Measurements from ENCODE around the gene PDCD1. TPM values are rescaled to one million over a fixed set of nuclear protein-coding genes. Genes with fewer than 3 reads are reported as not detected.
"Not testable (repeated sequence)": the region's sequence is repeated elsewhere in the genome, so short reads cannot be mapped to it uniquely, and the experiment has no call there.

Gene PDCD1
- total RNA-seq, 6 donors from 2014 or later = 0.49 to 4.2 (median 0.91) TPM; not detected in 1

- Histone ChIP-seq H3K27me3 (peaks cover 0 to 15% (median 4%) of the 10 kb centered on the region in 4 donors), H3K27ac (no peak overlapping the region), H3K4me3 (peak overlapping the region in 1 of 4 donors; percentile 51), H3K4me1 (peaks cover 10 to 20% (median 18%) of the 10 kb centered on the region in 4 donors), H3K9me3 (no peaks in the 10 kb centered on the region), H3K36me3 (no peaks in the 10 kb centered on the region)
- no peak for ATAC-seq (ENCODE audit: low FRiP score in 2 of 2)
- 50 to 58% methylated on average over 16 to 30 of the region's 32 CpGs for WGBS, 2 donors
- TF ChIP-seq POLR2A (IDR thresholded peaks at IDR 0.05) = no peak
- no peak for TF ChIP-seq EP300 (IDR thresholded peaks at IDR 0.05)
- TF ChIP-seq CTCF (IDR thresholded peaks at IDR 0.05) = no peak
- no peak for TF ChIP-seq POLR2AphosphoS5 (IDR thresholded peaks at IDR 0.05)
- DNase-seq = peak in 1 of 2 donors; percentile 42
These were observed 56.0 kb downstream of the PDCD1 start for GRCh38 chr2:241802421-241803318.

GRCh38 chr2:241801611-241802420, 56.9 kb downstream of the PDCD1 start:
- TF ChIP-seq CTCF (IDR thresholded peaks at IDR 0.05) = no peak
- no peak for TF ChIP-seq EP300 (IDR thresholded peaks at IDR 0.05)
- TF ChIP-seq POLR2A (IDR thresholded peaks at IDR 0.05) = no peak
- TF ChIP-seq POLR2AphosphoS5 (IDR thresholded peaks at IDR 0.05) = no peak
- ATAC-seq (ENCODE audit: low FRiP score in 2 of 2) (no peak), DNase-seq (peak; percentile 18 to 77)
- Histone ChIP-seq H3K4me1 (peaks cover 10 to 20% (median 18%) of the 10 kb centered on the region in 4 donors), H3K27ac (no peak overlapping the region), H3K36me3 (no peaks in the 10 kb centered on the region), H3K9me3 (no peaks in the 10 kb centered on the region), H3K27me3 (peaks cover 0 to 15% (median 4%) of the 10 kb centered on the region in 4 donors), H3K4me3 (no peak overlapping the region)
- WGBS, 2 donors = 79% methylated on average over 18 to 37 of the region's 44 CpGs

DNA sequence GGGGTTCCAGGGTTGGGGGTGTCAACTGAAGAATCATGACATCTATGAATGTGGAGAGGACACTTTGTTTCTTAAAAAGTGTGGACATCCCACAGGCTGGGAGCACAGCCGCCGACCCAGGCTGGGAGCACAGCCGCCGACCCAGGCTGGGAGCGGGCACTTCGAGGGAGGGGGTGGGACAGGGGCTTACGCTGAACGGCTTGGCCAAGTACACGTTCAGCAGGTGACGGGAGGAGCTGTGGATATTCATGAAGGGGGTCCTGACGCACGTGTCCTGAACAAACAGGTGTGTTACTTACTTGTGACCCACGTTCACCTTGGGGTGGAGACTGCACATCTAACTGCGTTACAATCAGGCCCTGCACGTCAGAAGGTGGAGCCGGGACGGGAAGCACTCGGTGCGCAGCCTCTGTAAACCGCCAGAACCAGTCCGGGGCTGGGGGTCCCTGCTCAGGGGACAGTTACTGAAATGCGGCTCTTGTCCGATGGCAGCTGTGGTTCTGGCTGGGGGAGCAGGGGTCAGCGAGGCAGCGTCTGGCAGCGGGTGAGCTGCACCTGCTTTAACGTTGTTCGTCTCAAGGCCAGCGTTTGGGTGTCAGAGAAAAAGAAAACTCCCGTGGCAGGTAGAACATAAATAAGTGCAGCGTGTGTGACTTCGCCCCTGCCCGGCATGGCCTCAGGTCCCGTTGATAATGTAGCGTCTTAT, 58.3 kb downstream of the PDCD1 start:
- not testable (repeated sequence) for H3K36me3 ChIP-seq; ATAC-seq (ENCODE audit: low FRiP score in 2 of 2); H3K27ac ChIP-seq; H3K4me3 ChIP-seq; H3K9me3 ChIP-seq
- 75 to 79% methylated on average over 33 to 34 of the region's 35 CpGs for WGBS, 2 donors
- H3K4me1 ChIP-seq = peaks cover 10 to 20% (median 18%) of the 10 kb centered on the region in 4 donors
- H3K27me3 ChIP-seq = peaks cover 0 to 15% (median 4%) of the 10 kb centered on the region in 4 donors
- peak in 1 of 2 donors; percentile 58 for DNase-seq

Other genes starting within 250 kb of the PDCD1 start
- gene THAP4, start 221.7 kb downstream of the PDCD1 start, total RNA-seq = 10 to 100 TPM; 36.6 to 85.9 (median 48.1) TPM
- 100 to 1,000 TPM in 1 of 6 donors, 10 to 100 TPM in 5; 53.1 to 213 (median 68.1) TPM for gene ATG4B, start 221.2 kb downstream of the PDCD1 start, total RNA-seq
- gene DTYMK, start 172.1 kb downstream of the PDCD1 start, total RNA-seq = 10 to 100 TPM; 10.2 to 43.0 (median 19.6) TPM
- 100 to 1,000 TPM in 1 of 6 donors, 10 to 100 TPM in 5; 20.2 to 181 (median 41.5) TPM for gene ING5, start 156.9 kb downstream of the PDCD1 start, total RNA-seq
- 100 to 1,000 TPM in 1 of 6 donors, 10 to 100 TPM in 5; 12.5 to 155 (median 35.8) TPM for gene D2HGDH, start 124.3 kb downstream of the PDCD1 start, total RNA-seq
- 1 to 10 TPM in 1 of 6 donors, under 1 TPM in 2, not detected in 3; 0.59 to 2.1 (median 0.91) TPM for gene GAL3ST2, start 82.1 kb downstream of the PDCD1 start, total RNA-seq
- gene NEU4, start 49.7 kb downstream of the PDCD1 start, total RNA-seq = 1 to 10 TPM in 1 of 6 donors, not detected in 5; 2.9 TPM
- 1 to 10 TPM in 2 of 6 donors, under 1 TPM in 3, not detected in 1; 0.14 to 2.1 (median 0.69) TPM for gene RTP5, start 10.8 kb upstream of the PDCD1 start, total RNA-seq

Data from upper lobe of left lung (tissue), 6 donors.